ENCODE results near the gene RNU4-1.

RNU4-1 gene

DNA sequence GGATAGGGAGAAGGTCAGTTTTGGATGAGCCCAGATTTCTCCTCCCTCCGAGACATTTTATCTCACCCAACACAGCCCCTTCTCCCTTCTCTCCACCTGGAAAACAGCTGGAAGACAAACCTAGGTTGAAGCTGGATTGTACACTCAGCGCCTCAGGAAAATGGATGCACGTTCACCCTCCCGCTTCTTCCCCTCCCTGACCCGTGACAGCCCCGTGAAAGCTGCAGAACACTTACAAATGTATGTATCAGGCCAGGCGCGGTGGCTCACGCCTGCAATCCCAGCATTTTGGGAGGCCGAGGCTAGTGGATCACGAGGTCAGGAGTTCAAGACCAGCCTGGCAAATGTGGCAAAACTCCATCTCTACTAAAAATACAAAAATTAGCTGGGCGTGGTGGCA is 5.5 kb downstream of the RNU4-1 start:
- DNase-seq, result no peak

DNA sequence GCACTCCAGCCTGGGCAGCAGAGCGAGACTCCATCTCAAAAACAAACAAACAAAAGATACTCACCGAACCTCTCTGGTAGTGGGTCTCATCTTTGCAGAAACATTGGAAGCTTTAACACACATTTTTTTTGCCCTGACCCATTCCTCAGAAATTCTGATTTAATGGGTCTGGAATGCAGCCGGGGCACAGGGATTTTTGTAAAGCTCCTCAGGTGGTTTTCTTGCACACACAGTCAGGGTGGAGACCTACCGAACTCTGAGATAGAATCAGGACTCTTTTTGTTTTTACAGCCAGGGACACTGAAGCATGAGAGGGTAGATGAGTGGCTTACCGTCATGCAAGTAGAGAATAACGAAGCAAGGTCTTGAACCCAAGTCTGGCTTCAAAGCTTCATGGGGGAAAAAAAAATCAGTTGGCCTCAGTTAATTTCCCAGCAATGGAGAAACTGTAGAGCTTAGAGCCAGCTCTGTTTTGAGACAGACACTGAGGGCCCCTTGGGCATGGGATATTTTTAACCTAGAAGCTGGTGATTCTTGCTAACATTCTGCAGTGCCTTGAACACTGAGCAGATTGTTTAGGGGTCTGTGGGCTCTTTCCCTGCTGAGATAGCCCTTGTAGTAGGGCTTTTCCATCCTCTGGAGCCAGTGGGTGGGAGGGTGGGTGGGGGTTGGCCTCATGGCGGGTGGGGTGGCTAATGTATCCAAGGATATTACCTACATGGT is 6.1 kb downstream of the RNU4-1 start:
- no peak for DNase-seq

DNA sequence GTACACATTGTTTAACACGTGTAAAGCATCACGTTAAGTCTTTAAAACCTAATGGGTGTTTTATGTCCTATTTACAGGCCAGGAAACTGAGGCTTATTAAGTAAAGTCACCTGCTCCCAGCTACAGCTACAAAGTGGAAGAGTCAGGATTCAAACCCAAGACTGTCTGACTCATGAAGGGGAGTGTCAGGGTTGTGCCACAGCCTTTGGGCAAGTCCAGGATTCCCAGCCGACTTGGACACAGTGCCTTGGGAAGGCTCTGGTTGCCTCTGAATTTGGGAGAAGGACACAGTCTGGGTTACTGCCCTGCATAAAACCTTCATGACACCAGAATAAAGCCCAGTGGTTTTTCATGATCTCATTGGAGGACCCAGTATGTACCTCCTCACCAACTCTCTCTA is 8.7 kb downstream of the RNU4-1 start:
- DNase-seq, result no peak

DNA sequence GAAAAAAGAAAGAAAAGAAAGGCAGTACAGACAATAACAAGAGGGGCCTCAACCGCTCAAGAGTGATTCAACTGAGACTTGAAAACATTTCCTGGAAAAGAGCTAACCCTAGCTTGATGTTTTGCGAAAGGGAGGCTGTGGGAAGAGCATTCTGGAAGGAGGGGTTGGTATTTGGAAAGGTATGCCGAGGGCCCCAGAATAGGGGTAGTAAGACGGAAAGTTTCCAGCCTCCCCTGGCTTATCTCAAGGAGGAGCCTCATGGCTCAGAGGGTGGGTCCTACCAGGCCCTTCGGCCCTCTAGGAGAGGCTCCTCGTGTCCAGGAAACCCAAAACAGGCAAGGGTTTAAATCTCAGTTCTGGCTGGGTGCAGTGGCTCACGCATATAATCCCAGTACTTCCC is 9.7 kb downstream of the RNU4-1 start:
- DNase-seq, result no peak

DNA sequence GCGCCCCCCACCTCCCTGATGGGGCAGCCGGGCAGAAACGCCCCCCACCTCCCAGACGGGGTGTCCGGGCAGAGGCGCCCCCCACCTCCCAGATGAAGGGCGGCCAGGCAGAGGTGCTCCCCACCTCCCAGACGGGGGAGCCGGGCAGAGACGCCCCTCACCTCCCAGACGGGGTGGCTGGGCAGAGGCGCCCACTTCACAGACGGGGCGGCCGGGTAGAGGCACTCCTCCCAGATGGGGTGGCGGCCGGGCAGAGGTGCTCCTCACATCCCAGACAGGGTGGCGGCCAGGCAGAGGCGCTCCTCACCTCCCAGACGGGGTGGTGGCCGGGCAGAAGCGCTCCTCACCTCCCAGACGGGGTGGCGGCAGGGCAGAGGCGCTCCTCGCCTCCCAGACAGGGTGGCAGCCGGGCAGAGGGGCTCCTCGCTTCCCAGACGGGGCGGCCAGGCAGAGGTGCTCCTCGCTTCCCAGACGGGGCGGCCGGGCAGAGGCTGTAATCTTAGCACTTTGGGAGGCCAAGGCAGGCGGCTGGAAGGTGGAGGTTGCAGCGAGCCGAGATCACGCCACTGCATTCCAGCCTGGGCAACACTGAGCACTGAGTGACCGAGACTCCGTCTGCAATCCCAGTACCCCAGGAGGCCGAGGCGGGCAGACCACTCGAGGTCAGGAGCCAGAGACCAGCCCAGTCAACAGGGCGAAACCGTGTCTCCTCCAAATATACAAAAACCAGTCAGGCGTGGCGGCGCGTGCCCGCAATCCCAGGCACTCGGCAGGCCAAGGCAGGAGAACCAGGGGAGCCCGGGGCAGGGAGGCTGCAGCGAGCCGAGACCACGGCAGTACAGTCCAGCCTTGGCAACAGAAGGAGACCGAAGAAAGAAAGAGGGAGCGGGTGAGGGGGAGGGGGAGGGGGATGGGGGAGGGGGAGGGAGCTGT is 14.6 kb downstream of the RNU4-1 start:
- DNase-seq, result no peak

DNA sequence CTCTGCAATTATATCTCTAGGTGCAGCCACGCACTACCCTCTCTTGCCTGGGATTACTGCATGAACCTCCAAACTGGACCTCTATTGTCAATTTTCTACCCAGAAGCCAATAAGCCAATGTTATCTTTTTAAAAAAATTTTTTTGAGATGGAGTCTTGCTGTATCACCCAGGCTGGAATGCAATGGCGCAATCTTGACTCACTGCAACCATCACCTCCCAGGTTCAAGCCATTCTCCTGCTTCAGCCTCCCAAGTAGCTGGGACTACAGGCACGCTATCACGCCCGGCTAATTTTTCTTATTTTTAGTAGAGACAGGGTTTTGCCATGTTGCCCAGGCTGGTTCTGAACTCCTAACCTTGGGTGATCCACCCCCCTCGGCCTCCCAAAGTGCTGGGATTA is 16.3 kb downstream of the RNU4-1 start:
- DNase-seq, result no peak

DNA sequence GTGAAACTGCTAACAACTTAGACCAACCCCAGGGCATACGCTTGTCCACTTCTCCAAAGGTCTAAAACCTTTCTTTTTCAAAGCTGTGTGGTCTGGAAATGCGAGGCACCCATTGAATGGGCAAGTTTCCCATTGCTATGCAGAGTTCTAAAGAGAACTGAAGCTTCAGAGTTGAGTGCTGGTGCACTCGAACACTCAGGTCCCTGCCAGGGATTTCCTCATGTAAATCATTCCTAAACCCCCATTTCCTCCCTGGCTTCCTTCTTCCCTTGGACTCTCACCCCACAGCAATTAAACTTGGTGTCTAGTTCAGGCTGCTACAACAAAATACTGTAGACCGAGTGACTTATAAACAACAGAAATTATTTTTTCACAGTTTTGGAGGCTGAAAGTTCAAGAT is 25.3 kb downstream of the RNU4-1 start:
- no peak for DNase-seq

DNA sequence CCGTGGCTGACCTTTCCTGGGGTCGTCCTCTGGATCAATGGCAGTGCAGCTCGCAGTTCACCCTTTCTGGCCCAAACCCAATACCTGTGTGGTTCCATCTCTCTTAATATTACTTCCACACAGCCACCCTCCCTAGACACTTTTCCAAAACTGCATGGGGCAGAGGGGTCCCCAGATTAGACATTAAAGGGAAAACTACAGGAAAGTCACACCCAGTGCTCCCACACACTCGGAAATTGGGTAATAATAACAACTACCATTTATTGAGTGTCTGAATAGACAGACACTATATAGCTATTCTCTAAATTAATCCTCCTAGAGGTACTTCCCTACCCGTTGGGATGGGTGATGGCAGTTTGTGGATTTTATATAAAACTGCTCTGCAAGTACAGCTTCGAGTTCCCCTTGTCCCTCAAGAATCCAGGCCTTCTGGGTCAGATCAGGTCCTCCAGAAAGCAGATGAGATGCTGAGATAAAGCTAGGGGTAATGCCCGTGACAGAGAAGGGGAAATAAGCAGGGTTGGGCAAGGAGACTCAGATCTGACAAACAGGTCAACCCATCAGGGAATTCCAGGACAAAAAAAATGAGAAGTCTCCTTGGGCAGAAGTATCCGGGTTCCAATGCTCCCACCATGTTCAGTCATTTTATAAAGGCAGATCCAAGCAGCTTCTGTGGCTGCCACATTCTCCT is 26.7 kb downstream of the RNU4-1 start:
- DNase-seq, result no peak

DNA sequence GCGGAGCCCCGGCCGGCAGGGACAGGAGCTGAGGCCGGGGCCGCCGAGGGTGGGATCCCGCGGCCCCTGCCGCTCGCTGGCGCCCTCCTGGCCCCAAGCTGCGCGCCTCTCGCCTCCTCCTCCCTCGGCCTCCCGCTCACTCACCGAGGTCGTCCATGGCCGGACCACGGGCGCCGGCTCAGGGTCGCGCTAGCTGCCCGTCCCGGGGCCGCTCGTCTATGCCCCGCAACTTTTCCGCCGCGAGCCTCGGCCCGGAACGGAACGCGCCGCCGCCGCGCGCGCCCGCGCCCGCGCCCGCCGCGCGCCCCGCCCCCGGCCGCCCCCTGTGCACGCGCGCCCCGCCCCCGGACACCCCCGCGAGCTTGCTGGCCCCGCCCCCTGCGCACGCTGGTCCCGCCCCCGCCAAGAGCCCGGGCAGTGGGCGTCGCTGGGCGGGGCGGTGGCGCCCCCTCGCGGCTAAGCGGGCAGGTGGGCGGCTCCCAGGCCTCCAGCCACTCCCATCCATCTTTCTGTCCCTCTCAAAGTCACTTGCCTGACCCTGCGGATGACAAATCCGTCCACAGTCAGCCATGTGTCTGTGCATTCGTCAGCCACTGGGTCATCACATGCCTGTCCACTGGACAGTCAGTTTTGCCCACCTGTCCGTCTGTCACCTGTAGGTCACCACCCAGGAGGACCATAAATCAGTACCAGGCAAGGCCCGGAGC is 27.4 kb downstream of the RNU4-1 start, which contains the start of gene PXN:
Gene PXN (minus strand): TSS at position 258 of the 707 bp plus-strand sequence. CDS start 101 bp downstream, at position 157.
- peak; percentile 15 for DNase-seq

DNA sequence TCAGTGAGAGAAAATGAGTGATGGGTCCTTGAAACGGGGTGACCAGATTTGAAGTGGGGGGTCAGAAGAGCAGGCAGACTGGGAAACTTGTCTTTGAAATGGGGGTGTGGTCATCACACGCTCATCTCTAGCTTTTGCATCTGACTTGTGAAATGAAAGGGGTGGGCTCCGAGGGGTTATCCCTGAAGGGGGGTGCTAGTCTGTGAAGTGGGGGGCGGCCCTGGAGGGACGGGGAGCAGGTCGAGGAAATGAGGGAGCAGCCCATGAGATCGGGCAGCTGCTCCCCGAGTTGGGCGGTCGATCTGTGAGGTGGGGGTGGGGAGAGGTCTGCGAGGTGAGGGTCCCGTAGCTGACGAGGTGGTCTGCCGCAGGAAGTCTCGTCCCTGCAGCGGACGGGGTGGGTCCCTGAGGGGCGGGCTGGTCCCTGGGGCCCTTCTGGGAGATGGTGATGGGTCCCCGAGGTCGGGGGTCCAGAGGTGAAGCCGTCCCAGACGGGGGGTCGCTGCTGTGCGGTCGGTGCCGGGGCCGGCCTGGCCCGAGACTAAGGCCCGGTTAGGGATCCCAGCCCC is 28.0 kb downstream of the RNU4-1 start:
- DNase-seq, result no peak

DNA sequence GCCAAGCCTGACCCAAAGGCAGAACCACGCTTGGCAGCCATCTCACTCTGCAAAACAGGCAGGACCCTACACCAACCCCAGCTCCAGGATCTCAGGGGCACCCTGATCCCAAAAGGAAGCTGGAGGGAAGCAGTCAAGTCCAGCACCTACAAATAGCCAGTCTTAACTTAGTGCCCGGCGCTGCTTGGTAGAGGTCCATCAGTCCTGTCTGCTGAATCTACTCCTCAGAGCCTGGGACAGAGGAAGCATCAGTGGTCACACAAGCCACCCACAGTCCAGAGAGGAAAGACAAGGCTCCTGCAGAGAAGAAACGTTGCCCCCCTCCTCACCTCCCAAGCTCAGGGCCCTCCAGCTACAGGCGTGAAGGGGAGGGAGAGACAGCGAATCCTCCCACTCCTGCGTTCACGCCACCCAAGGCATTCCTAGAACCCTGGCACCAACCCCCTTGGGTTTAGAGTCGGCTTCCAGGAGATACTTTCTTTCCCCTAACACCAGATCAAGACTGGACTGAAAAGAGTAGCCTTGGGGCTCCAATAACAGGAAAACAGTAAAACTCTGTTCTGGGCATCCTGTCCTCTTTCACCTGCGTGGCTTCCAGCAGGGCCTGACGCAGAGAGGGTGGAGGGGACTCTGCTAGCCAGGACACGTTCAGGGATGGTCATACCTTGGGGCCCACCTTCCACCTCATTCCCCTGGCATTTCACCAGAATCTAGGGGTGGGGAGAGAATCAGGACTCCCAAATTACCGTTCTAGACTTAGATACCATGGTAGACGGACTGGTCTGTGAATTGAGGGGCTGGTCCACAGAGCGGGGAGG is 28.7 kb downstream of the RNU4-1 start:
- no peak for DNase-seq

DNA sequence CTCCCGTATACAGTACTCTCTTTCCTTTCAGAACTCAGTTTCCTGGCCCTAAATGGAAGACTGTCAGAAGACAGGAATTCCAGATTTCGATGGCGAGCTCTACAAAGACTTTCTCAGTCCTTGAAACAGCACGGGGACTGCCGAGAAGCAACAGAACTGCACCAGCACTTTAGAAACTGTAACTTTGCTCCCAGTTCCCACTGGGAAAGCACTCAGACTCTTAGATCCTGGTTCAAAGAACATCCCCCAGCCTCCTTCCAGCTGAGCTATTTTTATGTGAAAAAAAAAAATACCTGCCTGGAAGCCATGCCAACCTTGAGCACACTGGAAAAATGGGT is 29.3 kb downstream of the RNU4-1 start:
- DNase-seq, result no peak

DNA sequence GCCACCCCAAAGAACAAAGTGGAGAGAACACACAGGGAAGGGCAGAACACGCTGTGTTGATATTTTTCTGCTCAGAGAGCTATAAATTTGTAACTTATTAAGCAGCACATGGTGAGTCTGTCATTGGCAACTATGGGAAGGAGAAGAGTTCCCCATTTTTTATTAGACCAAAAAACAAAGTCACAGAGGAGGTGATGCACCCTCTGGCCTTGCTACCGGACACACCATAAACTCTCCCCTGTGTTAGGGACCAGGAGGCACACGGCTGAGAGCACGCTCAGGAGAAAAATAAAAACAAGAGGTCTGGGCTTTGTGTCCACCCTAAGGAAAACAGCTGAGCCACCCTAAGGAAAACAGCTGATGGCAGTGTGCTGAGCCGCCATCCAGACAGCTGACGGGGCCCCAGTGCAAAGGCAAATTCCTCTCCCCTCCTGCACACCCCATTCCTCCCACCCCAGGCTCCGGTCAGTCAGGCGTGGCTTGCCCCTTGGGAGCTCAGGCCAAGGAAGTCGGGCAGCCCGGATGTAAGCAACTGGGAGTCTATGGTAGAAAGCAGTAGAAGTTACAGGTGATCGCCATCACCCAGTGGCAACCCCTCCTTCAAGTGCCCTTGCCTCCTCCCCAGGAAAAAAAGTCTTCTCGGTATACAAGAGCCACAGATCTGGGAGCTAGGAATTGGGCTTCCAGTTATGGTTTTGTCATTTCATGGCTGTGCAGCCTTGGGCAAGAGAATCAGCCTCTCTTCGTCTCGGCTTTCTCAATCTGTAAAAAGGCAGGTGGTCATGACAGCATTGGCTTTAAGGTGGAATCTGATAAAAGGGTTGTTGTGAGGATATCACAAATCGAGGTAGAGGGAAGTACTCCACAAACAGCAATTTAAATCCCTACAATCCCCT is 29.9 kb downstream of the RNU4-1 start:
- no peak for DNase-seq

DNA sequence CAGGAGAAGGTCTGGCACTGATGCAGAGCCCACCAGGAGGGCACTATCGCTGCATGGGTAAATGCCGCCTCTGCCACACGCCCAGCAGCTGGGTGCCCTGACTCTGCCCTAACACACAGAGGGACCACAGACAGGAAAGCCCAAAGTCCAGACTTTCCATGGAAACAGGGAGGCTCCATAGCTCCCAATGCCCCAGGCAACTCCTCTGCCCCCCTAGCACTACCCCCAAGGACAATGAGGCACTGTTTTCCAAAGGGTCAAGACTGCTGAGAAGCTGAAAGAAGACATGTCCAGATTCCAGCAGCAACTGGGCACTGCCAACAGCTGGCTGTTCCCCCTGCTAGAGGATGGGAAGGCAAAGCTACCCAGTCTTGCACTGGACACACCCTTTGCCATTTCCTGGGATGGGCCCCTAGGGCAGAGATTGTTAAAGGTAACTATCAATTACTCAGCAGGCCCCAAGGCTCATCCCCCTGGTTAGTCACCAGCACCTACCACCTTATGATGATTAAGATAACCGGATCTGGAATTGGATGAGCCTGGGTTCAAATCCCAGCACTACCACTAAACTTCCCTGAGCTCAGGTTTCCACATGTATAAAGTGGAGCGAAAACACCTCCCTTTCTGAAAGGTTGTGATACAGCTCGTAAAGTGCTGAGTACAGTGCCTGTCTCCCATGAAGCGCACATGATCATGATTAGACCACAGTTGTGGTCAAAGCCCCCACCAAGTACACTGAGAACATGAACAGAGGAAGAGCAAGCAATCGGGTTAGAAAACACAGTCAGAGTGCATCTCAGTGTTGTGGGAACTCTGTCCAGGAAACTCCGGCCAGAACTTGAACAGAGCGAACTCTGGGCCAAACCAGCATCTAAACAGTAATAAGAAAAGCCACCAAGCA is 30.8 kb downstream of the RNU4-1 start:
- no peak for DNase-seq

DNA sequence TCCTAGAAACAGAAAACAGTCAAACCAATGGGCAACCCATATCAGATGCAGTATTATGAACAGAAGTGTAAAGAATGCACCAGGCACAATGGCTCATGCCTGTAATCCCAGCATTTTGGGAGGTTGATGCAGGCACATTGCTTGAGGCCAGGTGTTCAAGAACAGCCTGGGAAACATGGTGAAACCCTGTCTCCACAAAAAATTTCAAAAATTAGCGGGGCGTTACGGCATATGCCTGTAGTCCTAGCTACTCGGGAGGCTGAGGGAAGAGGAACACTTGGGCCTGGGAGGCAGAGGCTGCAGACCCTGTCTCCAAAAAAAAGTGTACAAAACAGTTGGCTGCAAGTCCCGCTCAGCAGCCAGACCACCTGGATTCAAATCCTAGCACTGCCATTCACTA is 32.4 kb downstream of the RNU4-1 start:
- no peak for DNase-seq

DNA sequence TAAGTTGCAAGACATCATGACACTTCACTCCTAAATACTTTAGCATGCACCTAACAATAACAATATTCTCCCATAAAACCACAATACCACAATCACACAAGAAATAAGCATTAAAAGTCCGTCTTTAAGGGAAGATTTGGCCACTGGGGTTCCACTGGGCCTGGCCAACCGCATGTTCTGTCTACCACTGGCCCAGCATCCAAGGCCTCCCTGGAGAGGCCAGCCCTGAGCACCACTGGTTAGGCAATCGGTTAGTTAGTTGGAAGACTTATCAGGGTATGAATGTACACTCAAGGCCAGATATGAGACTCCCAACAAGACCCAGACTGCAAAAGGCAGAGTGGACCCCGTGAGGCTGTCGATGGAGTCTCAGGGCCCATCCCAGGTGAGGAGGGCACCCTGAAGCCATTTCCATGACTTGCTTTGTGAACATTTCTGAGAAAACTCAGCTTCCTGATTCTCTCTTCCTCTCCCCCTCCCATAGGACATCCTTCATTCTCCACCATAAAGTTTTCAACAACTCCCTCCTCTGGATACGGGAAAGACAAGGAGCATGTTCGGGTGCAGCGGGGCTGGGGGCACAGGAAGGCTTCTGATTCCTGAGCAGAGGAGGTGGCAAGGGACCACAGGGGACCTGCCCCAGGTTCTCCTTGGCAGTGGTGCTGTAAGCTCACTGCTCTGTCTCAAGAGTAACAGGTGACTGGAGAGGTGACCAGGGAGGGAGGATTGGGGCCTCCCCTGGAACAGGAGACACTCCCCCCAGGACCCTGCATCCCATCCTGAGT is 33.4 kb downstream of the RNU4-1 start:
- no peak for DNase-seq

DNA sequence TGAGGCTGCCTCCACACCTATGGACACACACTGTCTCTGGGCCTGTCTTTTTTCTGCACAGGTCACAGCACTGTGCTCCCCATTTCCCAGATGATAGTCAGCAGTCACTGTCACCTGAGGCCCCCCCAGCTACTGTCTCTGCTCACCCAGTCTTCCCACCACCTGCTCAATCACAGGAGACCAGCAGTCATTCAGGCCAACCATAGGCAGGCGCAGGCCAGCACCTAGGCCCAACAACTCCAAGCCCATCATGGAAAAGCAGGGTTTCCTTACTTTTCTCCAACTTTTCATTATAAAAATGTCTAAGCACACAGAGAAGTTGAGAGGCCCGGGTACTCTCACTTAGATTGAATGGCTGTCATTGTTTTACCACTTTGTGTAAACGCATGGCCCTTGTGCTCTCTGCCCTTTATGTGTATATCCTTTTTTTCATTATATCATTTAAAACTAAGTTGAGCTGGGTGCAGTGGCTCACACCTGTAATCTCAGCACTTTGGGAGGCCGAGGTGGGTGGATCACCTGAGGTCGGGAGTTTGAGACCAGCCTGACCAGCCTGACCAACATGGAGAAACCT is 34.6 kb downstream of the RNU4-1 start:
- DNase-seq, result no peak

Measured in NCI-H1092 (cell line).